GM23338 (cell line): ENCODE results near the gene TMEM204. TPM values are rescaled to one million over a fixed set of nuclear protein-coding genes. Genes with fewer than 3 reads are reported as not detected.

Experiments used
- ATAC-seq: fragments of 200-7000 bp; cut with Tn5 transposase; 3 replicates; pipeline ENCODE4 v1.9.1; 2020
- DNase-seq: peaks from one replicate; pipeline ENCODE4 v3.0.0-alpha.2; 2015; ENCODE audit warnings: low spot score
- H2AFZ ChIP-seq: fragments of 200-600 bp; sonication (generic); 2 replicates; pipeline ENCODE4 v1.8.0; 2016; ENCODE audit warnings: antibody characterized with exemption, mild to moderate bottlenecking, moderate library complexity
- H3F3A ChIP-seq: fragments of 200-600 bp; sonication (generic); replicated peaks from 2 replicates; pipeline ENCODE4 v1.8.0; 2017; ENCODE audit warnings: antibody characterized with exemption, mixed run types, low read depth
- H3K27ac ChIP-seq: fragments of 200-600 bp; sonication (generic); 2 replicates; pipeline ENCODE4 v1.6.1; 2016; ENCODE audit warnings: low read depth
- H3K27me3 ChIP-seq: fragments of 200-600 bp; sonication (generic); 2 replicates; pipeline ENCODE4 v1.8.0; 2016; ENCODE audit warnings: mild to moderate bottlenecking, mixed run types, moderate library complexity; ENCODE audit not compliant: insufficient read depth
- H3K36me3 ChIP-seq: fragments of 200-600 bp; sonication (generic); 2 replicates; pipeline ENCODE4 v1.8.0; 2016; ENCODE audit warnings: mild to moderate bottlenecking; ENCODE audit not compliant: insufficient read depth
- H3K4me1 ChIP-seq: fragments of 200-600 bp; sonication (generic); 2 replicates; pipeline ENCODE4 v1.8.0; 2016; ENCODE audit warnings: mild to moderate bottlenecking, moderate library complexity; ENCODE audit not compliant: insufficient read depth
- H3K4me2 ChIP-seq: fragments of 200-600 bp; sonication (generic); 2 replicates; pipeline ENCODE4 v1.7.1; 2017; ENCODE audit warnings: mixed run types
- H3K4me3 ChIP-seq: fragments of 200-600 bp; sonication (generic); 2 replicates; pipeline ENCODE4 v1.6.1; 2016; ENCODE audit warnings: mixed run types
- H3K79me2 ChIP-seq: fragments of 200-600 bp; sonication (generic); replicated peaks from 2 replicates; pipeline ENCODE4 v1.8.0; 2017; ENCODE audit warnings: mild to moderate bottlenecking; ENCODE audit not compliant: insufficient read depth
- H3K9me2 ChIP-seq: fragments of 200-600 bp; sonication (generic); 2 replicates; pipeline ENCODE4 v1.8.0; 2017; ENCODE audit not compliant: insufficient read depth
- H4K20me1 ChIP-seq: fragments of 200-600 bp; sonication (generic); replicated peaks from 2 replicates; pipeline ENCODE4 v1.8.0; 2017; ENCODE audit warnings: mild to moderate bottlenecking; ENCODE audit not compliant: insufficient read depth
- H3K27ac Mint-ChIP-seq: 2 replicates; pipeline ENCODE4 v1.8.0; 2020; ENCODE audit warnings: inconsistent platforms, mild to moderate bottlenecking, moderate library complexity, mixed read lengths
- H3K27me3 Mint-ChIP-seq: 3 replicates; pipeline ENCODE4 v1.8.0; 2022; ENCODE audit warnings: low read depth, mild to moderate bottlenecking, moderate library complexity, mixed read lengths, inconsistent platforms; ENCODE audit not compliant: insufficient read depth, poor library complexity
- H3K36me3 Mint-ChIP-seq: 3 replicates; pipeline ENCODE4 v1.8.0; 2021; ENCODE audit warnings: low read depth, mild to moderate bottlenecking, inconsistent platforms, moderate library complexity, mixed read lengths
- H3K4me1 Mint-ChIP-seq: 3 replicates; pipeline ENCODE4 v1.8.0; 2020; ENCODE audit warnings: mild to moderate bottlenecking, inconsistent platforms, mixed read lengths
- H3K4me3 Mint-ChIP-seq: 3 replicates; pipeline ENCODE4 v1.8.0; 2021; ENCODE audit warnings: moderate library complexity, mild to moderate bottlenecking, inconsistent platforms, mixed read lengths
- H3K9me3 Mint-ChIP-seq: 3 replicates; pipeline ENCODE4 v1.8.0; 2020; ENCODE audit warnings: moderate library complexity, mild to moderate bottlenecking, inconsistent platforms, mixed read lengths
- CREB1 ChIP-seq: fragments of 250-450 bp; sonication (Bioruptor Pico); IDR thresholded peaks from 2 replicates; pipeline ENCODE4 v1.5.0; 2020; ENCODE audit warnings: low read depth, mild to moderate bottlenecking, moderate library complexity
- EZH2 ChIP-seq: fragments of 200-600 bp; sonication (generic); IDR thresholded peaks from one replicate; pipeline ENCODE4 v1.8.0; 2017; ENCODE audit warnings: antibody characterized with exemption, mild to moderate bottlenecking, low read depth; ENCODE audit not compliant: unreplicated experiment
- NANOG ChIP-seq: IDR thresholded peaks from 2 replicates; pipeline ENCODE4 v1.6.1; 2016; ENCODE audit warnings: antibody characterized with exemption, borderline replicate concordance
- POLR2AphosphoS5 ChIP-seq: IDR thresholded peaks from 2 replicates; pipeline ENCODE4 v1.6.1; 2016; ENCODE audit warnings: antibody characterized with exemption, low read depth
- STAT1 ChIP-seq: IDR thresholded peaks from one replicate; pipeline ENCODE4 v1.6.1; 2016; ENCODE audit warnings: antibody characterized with exemption; ENCODE audit not compliant: unreplicated experiment
- ZNF114 ChIP-seq: fragments of 250-450 bp; sonication (Bioruptor Pico); IDR thresholded peaks from 2 replicates; pipeline ENCODE4 v1.5.0; 2020; ENCODE audit warnings: mild to moderate bottlenecking, moderate library complexity
- polyA plus RNA-seq: library from polyadenylated mRNA; unstranded; fragments of >200 nt; fragmentation: Nextera tagmentation; extraction: Ambion mirVana; gene quantifications from 2 replicates; pipeline ENCODE4 v1.2.1, GENCODE V29; 2016
- total RNA-seq: library from RNA; depleted of rRNA; stranded (reverse); fragments of >200 nt; shearing (Covaris generic); gene quantifications from 2 replicates; pipeline ENCODE4 v1.2.3, GENCODE V29; 2014
- TF ChIP-seq, protein P1 (sequence below): fragments of 250-450 bp; sonication (Bioruptor Pico); IDR thresholded peaks from 2 replicates; pipeline ENCODE4 v1.5.0; 2020; ENCODE audit warnings: mild to moderate bottlenecking, moderate library complexity
- TF ChIP-seq, protein P2 (sequence below): IDR thresholded peaks from 2 replicates; pipeline ENCODE4 v1.6.1; 2016; ENCODE audit warnings: antibody characterized with exemption

TMEM204 gene
- total and polyA plus RNA-seq, 2 experiments from 2014 or later, result 0.14 to 0.21 TPM

DNA sequence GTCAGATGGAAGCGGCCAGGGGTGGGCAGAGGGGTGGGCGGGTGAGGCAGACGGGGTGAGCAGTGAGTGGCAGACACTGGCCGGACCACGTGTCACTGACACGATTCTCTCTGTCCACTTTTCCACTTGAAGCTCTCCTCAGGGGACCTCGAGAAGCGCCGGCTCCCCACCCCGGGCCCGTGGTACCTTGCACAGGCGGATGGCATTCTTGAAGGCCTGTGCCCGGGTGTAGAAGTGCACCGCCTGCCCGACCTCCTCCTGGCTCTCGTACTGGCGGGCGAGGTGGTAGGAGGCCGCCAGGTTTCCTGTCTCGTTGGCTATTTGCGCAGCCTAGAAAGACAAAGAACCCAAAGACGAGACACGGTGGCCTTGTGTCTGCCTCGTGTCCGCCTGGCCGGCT, 9.1 kb upstream of the TMEM204 start (continued):
- TF ChIP-seq, protein P1, sequence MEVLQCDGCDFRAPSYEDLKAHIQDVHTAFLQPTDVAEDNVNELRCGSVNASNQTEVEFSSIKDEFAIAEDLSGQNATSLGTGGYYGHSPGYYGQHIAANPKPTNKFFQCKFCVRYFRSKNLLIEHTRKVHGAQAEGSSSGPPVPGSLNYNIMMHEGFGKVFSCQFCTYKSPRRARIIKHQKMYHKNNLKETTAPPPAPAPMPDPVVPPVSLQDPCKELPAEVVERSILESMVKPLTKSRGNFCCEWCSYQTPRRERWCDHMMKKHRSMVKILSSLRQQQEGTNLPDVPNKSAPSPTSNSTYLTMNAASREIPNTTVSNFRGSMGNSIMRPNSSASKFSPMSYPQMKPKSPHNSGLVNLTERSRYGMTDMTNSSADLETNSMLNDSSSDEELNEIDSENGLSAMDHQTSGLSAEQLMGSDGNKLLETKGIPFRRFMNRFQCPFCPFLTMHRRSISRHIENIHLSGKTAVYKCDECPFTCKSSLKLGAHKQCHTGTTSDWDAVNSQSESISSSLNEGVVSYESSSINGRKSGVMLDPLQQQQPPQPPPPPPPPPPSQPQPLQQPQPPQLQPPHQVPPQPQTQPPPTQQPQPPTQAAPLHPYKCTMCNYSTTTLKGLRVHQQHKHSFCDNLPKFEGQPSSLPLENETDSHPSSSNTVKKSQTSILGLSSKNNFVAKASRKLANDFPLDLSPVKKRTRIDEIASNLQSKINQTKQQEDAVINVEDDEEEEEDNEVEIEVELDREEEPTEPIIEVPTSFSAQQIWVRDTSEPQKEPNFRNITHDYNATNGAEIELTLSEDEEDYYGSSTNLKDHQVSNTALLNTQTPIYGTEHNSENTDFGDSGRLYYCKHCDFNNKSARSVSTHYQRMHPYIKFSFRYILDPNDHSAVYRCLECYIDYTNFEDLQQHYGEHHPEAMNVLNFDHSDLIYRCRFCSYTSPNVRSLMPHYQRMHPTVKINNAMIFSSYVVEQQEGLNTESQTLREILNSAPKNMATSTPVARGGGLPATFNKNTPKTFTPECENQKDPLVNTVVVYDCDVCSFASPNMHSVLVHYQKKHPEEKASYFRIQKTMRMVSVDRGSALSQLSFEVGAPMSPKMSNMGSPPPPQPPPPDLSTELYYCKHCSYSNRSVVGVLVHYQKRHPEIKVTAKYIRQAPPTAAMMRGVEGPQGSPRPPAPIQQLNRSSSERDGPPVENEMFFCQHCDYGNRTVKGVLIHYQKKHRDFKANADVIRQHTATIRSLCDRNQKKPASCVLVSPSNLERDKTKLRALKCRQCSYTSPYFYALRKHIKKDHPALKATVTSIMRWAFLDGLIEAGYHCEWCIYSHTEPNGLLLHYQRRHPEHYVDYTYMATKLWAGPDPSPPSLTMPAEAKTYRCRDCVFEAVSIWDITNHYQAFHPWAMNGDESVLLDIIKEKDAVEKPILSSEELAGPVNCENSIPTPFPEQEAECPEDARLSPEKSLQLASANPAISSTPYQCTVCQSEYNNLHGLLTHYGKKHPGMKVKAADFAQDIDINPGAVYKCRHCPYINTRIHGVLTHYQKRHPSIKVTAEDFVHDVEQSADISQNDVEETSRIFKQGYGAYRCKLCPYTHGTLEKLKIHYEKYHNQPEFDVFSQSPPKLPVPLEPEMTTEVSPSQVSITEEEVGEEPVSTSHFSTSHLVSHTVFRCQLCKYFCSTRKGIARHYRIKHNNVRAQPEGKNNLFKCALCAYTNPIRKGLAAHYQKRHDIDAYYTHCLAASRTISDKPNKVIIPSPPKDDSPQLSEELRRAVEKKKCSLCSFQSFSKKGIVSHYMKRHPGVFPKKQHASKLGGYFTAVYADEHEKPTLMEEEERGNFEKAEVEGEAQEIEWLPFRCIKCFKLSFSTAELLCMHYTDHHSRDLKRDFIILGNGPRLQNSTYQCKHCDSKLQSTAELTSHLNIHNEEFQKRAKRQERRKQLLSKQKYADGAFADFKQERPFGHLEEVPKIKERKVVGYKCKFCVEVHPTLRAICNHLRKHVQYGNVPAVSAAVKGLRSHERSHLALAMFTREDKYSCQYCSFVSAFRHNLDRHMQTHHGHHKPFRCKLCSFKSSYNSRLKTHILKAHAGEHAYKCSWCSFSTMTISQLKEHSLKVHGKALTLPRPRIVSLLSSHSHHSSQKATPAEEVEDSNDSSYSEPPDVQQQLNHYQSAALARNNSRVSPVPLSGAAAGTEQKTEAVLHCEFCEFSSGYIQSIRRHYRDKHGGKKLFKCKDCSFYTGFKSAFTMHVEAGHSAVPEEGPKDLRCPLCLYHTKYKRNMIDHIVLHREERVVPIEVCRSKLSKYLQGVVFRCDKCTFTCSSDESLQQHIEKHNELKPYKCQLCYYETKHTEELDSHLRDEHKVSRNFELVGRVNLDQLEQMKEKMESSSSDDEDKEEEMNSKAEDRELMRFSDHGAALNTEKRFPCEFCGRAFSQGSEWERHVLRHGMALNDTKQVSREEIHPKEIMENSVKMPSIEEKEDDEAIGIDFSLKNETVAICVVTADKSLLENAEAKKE, result no peak
- TF ChIP-seq NANOG, result no peak
- TF ChIP-seq, protein P2, sequence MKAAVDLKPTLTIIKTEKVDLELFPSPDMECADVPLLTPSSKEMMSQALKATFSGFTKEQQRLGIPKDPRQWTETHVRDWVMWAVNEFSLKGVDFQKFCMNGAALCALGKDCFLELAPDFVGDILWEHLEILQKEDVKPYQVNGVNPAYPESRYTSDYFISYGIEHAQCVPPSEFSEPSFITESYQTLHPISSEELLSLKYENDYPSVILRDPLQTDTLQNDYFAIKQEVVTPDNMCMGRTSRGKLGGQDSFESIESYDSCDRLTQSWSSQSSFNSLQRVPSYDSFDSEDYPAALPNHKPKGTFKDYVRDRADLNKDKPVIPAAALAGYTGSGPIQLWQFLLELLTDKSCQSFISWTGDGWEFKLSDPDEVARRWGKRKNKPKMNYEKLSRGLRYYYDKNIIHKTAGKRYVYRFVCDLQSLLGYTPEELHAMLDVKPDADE, result no peak

DNA sequence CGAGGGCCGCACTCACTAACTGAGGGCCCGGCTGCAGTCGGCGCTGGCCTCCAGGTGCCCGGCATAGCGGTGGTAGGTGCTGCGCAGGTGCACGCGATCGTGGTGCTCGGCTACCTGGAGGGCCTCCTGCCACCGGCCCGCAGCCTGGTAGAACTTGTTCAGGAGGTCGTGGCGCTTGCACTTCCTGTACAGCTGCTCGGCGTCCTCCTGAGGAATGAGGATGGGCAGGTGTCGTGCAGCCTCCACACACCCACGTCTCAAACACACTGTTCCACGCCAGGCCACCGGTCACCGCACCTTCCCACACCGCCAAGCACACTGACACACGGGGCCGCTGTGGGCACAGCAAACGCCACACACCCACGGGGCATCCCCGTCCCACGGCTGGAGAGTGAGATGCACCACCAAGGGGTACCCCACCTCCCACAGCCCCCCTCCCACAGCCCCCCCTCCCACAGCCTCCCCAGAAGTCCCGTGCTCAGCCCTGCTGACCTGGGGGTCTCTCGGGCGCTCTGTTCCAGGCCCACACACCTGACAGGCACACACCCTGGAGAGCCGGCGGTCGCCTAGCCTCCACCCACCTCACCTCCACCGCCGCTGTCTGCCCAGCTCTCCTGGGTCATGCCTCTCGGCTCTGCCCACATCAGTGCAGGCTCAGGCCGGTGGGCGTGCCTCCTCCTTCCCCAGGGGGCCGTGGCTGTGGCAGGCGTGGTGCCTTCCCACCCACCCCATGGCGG, 7.4 kb upstream of the TMEM204 start:
- Histone ChIP-seq H3F3A (no peaks in the 10 kb centered on the region), H2AFZ (no peak overlapping the region), H3K4me2 (no peak overlapping the region), H3K27me3 (no peaks in the 10 kb centered on the region), H4K20me1 (no peaks in the 10 kb centered on the region), H3K4me1 (no peaks in the 10 kb centered on the region), H3K9me2 (no peaks in the 10 kb centered on the region), H3K4me3 (no peak overlapping the region), H3K27ac (no peak overlapping the region), H3K36me3 (no peaks in the 10 kb centered on the region), H3K79me2 (no peaks in the 10 kb centered on the region)
- H3K4me3 Mint-ChIP-seq, result no peak overlapping the region
- ATAC-seq (no peak), DNase-seq (no peak)
- H3K36me3 Mint-ChIP-seq, result peaks cover 9% of the 10 kb centered on the region; the same call in 1 of the 3 replicates
- H3K4me1 Mint-ChIP-seq, result peaks cover 2% of the 10 kb centered on the region; the same call in 1 of the 3 replicates
- H3K9me3 Mint-ChIP-seq, result no peaks in the 10 kb centered on the region
- no peak overlapping the region for H3K27ac Mint-ChIP-seq
- peaks cover 6% of the 10 kb centered on the region for H3K27me3 Mint-ChIP-seq
- TF ChIP-seq ZNF114 (CRISPR knock-in tag) (no peak), CREB1 (CRISPR knock-in tag) (no peak), STAT1 (no peak), POLR2AphosphoS5 (no peak), EZH2 (no peak)
- TF ChIP-seq, protein P1, result no peak
